Measurements from ENCODE around the gene PIP5K1B. TPM values are rescaled to one million over a fixed set of nuclear protein-coding genes. Genes with fewer than 3 reads are reported as not detected.

Gene PIP5K1B
- polyA plus RNA-seq, 1 donor (not counting 4 experiments of a cell fraction or from before 2014, with no cell fraction given) = not detected

DNA sequence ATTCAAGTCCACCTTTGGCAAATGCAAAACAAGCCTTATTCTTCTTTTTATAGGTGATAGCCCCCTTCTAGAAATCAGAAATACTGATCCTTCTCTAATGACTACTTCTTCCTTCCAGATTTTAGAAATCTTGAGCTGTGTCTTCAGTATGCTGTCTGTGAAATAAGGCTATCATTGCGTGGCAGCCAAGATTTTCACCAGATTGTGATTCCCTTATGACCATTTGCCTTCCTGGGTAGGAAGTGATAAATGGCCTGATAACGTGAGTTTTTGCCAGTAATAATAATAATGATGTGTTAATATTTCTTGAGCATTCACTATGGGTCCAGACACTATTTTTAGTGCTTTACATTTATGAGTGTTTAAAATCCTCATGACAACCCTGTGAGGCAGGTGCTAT, 80.9 kb downstream of the PIP5K1B start:
- H3K9me1 ChIP-seq (ENCODE audit: control insufficient read depth, extremely low read depth, insufficient read depth, low read length) = no peaks in the 10 kb centered on the region
- FAIRE-seq (no peak), DNase-seq (ENCODE audit: low read depth, low spot score) (no peak)
- H2AFZ ChIP-seq (ENCODE audit: control insufficient read depth, low read length) = no peak overlapping the region
- H3K36me3 ChIP-seq (ENCODE audit: control insufficient read depth in 2 of 2, extremely low read depth in 1 of 2, insufficient read depth in 2 of 2, low read length in 2 of 2) = no peaks in the 10 kb centered on the region
- H3K4me3 ChIP-seq (ENCODE audit: control insufficient read depth in 2 of 3, extremely low read depth in 1 of 3, insufficient read depth in 2 of 3, low read depth in 1 of 3, low read length in 3 of 3) = no peak overlapping the region
- no peaks in the 10 kb centered on the region for H3K9me3 ChIP-seq (ENCODE audit: control insufficient read depth, low read depth, low read length)
- H3K27ac ChIP-seq (ENCODE audit: control insufficient read depth, insufficient read depth, low read length) = no peak overlapping the region
- H3K9ac ChIP-seq (ENCODE audit: control insufficient read depth, extremely low read depth, insufficient read depth, low read length) = no peak overlapping the region
- H4K20me1 ChIP-seq (ENCODE audit: control insufficient read depth, extremely low read depth, insufficient read depth, low read length) = no peaks in the 10 kb centered on the region
- H3K4me1 ChIP-seq (ENCODE audit: control insufficient read depth, extremely low read depth, insufficient read depth, low read length) = peaks cover 3% of the 10 kb centered on the region
- no peaks in the 10 kb centered on the region for H3K27me3 ChIP-seq (ENCODE audit: control insufficient read depth, extremely low read depth, insufficient read depth, low read length)
- peaks cover 7% of the 10 kb centered on the region for H3K79me2 ChIP-seq (ENCODE audit: control insufficient read depth, insufficient read depth, low read length)
- TF ChIP-seq CTCF (optimal IDR thresholded peaks at IDR 0.05 in 1 of 3, IDR thresholded peaks at IDR 0.05 in 1 of 3, conservative IDR thresholded peaks at IDR 0.05 in 1 of 3; ENCODE audit: extremely low read depth in 1 of 3, insufficient read depth in 2 of 3, low read length in 3 of 3) (no peak), EZH2 (IDR thresholded peaks at IDR 0.05; ENCODE audit: low read length) (no peak)
- H3K4me2 ChIP-seq (ENCODE audit: control insufficient read depth, extremely low read depth, insufficient read depth, low read depth, low read length) = no peak overlapping the region
- dilution Hi-C loops (cut with MboI; ENCODE audit: extremely low pct_ligation_motif_present, low sequenced_read_pairs) = no loop called here

DNA sequence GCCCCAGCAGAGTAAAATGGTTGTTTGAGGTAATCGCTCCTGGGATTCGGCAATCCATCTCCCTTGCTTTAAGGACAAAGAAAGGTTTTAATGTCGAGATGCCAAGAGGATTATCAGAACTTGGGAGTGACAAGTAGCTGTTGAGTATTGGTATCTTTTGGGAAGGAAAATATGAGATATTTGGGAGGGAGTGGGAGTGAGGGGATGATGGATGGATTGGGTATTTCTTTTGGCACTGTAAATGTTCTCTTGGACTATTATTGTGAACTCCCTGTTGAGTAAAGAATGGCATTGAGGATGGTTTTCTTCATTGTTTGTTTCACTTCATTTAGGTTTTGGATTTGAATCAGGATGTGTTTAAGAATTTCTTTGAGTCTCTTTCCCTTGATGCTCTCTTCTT, 86.1 kb downstream of the PIP5K1B start:
- Histone ChIP-seq H3K27ac (ENCODE audit: control insufficient read depth, insufficient read depth, low read length) (no peak overlapping the region), H3K79me2 (ENCODE audit: control insufficient read depth, insufficient read depth, low read length) (no peaks in the 10 kb centered on the region), H3K4me1 (ENCODE audit: control insufficient read depth, extremely low read depth, insufficient read depth, low read length) (no peaks in the 10 kb centered on the region), H3K36me3 (ENCODE audit: control insufficient read depth in 2 of 2, extremely low read depth in 1 of 2, insufficient read depth in 2 of 2, low read length in 2 of 2) (no peaks in the 10 kb centered on the region), H2AFZ (ENCODE audit: control insufficient read depth, low read length) (no peak overlapping the region), H3K27me3 (ENCODE audit: control insufficient read depth, extremely low read depth, insufficient read depth, low read length) (no peaks in the 10 kb centered on the region), H3K9me1 (ENCODE audit: control insufficient read depth, extremely low read depth, insufficient read depth, low read length) (no peaks in the 10 kb centered on the region), H4K20me1 (ENCODE audit: control insufficient read depth, extremely low read depth, insufficient read depth, low read length) (no peaks in the 10 kb centered on the region), H3K4me2 (ENCODE audit: control insufficient read depth, extremely low read depth, insufficient read depth, low read depth, low read length) (no peak overlapping the region), H3K9me3 (ENCODE audit: control insufficient read depth, low read depth, low read length) (no peaks in the 10 kb centered on the region), H3K9ac (ENCODE audit: control insufficient read depth, extremely low read depth, insufficient read depth, low read length) (no peak overlapping the region), H3K4me3 (ENCODE audit: control insufficient read depth in 2 of 3, extremely low read depth in 1 of 3, insufficient read depth in 2 of 3, low read depth in 1 of 3, low read length in 3 of 3) (no peak overlapping the region)
- no peak for TF ChIP-seq EZH2 (IDR thresholded peaks at IDR 0.05; ENCODE audit: low read length)
- TF ChIP-seq CTCF (optimal IDR thresholded peaks at IDR 0.05 in 1 of 3, IDR thresholded peaks at IDR 0.05 in 1 of 3, conservative IDR thresholded peaks at IDR 0.05 in 1 of 3; ENCODE audit: extremely low read depth in 1 of 3, insufficient read depth in 2 of 3, low read length in 3 of 3) = no peak
- DNase-seq (ENCODE audit: low read depth, low spot score) (no peak), FAIRE-seq (no peak)
- dilution Hi-C loops (cut with MboI; ENCODE audit: extremely low pct_ligation_motif_present, low sequenced_read_pairs) = no loop called here
